ENCODE results near the gene KCNAB2.
"Not testable (repeated sequence)": the region's sequence is repeated elsewhere in the genome, so short reads cannot be mapped to it uniquely, and the experiment has no call there.

The KCNAB2 gene

GRCh38 chr1:6057170-6057845 lies 11.6 kb downstream of the KCNAB2 start:
- POLR2A ChIA-PET = no interaction called here
- TF ChIP-seq, protein P1, sequence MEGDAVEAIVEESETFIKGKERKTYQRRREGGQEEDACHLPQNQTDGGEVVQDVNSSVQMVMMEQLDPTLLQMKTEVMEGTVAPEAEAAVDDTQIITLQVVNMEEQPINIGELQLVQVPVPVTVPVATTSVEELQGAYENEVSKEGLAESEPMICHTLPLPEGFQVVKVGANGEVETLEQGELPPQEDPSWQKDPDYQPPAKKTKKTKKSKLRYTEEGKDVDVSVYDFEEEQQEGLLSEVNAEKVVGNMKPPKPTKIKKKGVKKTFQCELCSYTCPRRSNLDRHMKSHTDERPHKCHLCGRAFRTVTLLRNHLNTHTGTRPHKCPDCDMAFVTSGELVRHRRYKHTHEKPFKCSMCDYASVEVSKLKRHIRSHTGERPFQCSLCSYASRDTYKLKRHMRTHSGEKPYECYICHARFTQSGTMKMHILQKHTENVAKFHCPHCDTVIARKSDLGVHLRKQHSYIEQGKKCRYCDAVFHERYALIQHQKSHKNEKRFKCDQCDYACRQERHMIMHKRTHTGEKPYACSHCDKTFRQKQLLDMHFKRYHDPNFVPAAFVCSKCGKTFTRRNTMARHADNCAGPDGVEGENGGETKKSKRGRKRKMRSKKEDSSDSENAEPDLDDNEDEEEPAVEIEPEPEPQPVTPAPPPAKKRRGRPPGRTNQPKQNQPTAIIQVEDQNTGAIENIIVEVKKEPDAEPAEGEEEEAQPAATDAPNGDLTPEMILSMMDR (IDR thresholded peaks at IDR 0.05; ENCODE audit: control extremely low read depth, extremely low read depth, low read depth, missing control alignments) = no peak
- no peak for DNase-seq (ENCODE audit: extremely low spot score)
- CTCF ChIA-PET = interaction anchor here (1.5 to 2.1 kb wide), 2 partner anchors 9 to 13 kb away, joined by 4 to 6 read pairs; no protein-coding TSS in a partner anchor

GRCh38 chr1:6059866-6060265 lies 14.2 kb downstream of the KCNAB2 start:
- ChIA-PET POLR2A (no interaction called here), CTCF (no interaction called here)
- no peak for DNase-seq (ENCODE audit: extremely low spot score)
- TF ChIP-seq, protein P1 (IDR thresholded peaks at IDR 0.05; ENCODE audit: control extremely low read depth, extremely low read depth, low read depth, missing control alignments) = no peak

- CTCF ChIA-PET = interaction anchor here (1.1 kb wide), 1 partner anchor 21 kb away, joined by 3 read pairs; no protein-coding TSS in a partner anchor
- POLR2A ChIA-PET = interaction anchor here (0.5 kb wide), 1 partner anchor 331 kb away, joined by 3 read pairs; the partner anchor contains the start of gene ACOT7
- DNase-seq (ENCODE audit: extremely low spot score) = no peak
- TF ChIP-seq, protein P1 (IDR thresholded peaks at IDR 0.05; ENCODE audit: control extremely low read depth, extremely low read depth, low read depth, missing control alignments) = no peak
Measured at GRCh38 chr1:6062670-6063069, 17.0 kb downstream of the KCNAB2 start.

DNA sequence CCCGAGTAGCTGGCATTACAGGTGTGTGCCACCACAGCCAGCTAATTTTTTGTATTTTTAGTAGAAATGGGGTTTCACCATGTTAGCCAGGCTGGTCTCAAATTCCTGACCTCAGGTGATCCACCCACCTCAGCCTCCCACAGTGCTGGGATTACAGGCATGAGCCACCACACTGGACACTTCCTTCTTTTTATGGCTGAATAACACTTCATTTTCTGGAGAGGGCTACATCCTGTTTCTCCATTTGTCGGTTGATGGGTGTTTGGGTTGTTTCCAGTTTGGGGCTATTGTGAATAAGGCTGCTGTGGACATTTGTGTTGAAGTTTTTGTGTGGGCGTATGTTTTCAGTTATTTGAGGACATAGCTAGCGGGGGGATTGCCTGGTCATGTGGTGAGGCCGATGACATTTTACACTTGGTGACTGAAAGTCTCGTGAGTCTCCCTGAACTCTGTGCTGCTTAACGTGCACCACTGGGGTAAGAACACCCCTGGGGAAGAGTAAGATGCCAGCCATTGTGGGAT lies 17.9 kb downstream of the KCNAB2 start:
- POLR2A ChIA-PET; CTCF ChIA-PET; DNase-seq (ENCODE audit: extremely low spot score): not testable (repeated sequence)

DNA sequence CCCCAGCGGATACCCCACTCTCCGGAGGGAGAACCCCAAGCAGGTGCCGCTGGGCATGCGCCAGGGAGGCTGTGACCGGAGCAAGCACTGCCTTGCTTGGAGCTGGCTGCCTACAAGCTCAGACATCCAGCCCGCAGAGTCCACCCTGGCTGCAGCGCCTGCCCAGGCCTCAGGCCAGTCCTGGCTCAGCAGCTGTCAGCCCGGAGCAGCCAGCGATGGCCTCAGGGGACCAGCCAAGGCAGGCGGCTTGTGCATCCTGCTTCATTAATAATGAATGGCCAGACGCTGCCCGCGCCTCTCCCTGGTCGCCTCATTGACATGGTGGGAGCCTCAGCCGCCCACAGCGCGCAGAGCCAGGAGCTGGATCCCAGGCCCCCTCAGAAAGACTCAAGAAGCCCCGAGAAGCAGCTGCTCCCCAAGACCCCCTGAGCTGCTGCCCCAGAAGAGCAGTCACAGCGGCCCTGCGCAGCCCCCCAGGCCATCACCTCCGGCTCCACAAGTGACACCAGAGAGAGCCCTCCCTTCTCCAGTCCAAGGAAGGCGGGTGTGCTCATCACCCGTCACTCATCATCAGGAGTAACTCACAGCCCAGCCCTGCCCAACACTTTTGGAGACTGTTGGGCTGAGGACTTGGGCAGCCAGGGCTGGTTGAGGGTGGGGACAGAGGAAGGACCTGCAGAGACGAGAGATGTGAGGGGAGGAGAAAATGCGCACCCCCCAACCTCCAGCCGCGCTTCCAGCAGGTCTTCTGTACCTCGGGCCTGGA lies 19.6 kb downstream of the KCNAB2 start:
- no peak for DNase-seq (ENCODE audit: extremely low spot score)
- ChIA-PET CTCF (no interaction called here), POLR2A (no interaction called here)
- TF ChIP-seq, protein P1 (IDR thresholded peaks at IDR 0.05; ENCODE audit: control extremely low read depth, extremely low read depth, low read depth, missing control alignments) = no peak

DNA sequence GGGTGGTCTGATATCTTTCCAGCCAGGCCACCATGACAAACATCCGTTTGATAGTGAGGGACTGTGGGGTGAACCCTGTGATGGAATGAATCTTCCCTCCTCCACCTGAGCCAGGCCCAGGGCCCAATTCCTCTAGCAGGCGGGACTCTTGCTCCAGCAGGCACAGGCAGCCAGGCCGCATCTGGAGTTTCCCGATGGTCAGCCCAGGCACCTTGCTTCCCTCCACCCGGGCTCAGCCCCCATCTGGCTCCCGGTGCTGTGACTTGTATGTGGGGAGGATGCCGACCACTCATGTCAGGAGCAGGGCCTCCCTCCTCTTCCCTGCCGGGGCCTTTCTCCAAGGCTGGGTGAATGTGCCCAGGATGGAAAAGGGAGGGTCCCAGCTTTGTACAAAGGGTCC lies 21.0 kb downstream of the KCNAB2 start:
- DNase-seq (ENCODE audit: extremely low spot score) = no peak
- CTCF ChIA-PET = no interaction called here
- TF ChIP-seq, protein P1 (IDR thresholded peaks at IDR 0.05; ENCODE audit: control extremely low read depth, extremely low read depth, low read depth, missing control alignments) = no peak
- POLR2A ChIA-PET = no interaction called here

DNA sequence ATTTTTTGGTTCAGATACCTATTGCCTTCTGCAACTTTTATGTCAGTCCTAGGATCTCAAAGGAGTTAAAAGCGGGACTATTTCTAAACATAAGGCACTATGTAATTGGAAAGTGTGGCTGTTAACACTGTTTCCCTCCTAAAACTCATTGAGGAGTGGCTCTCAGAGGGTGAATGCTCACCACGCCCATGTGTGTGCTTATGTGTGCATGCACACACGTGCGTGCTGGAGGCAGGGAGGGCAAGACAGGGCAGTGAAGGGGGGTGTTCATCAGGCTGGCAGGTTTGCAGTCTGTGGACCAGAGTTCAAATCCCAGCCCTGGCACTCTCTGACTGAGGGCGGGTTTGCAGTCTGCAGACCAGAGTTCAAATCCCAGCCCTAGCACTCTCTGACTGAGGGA lies 22.4 kb downstream of the KCNAB2 start:
- DNase-seq (ENCODE audit: extremely low spot score) = no peak
- POLR2A ChIA-PET = no interaction called here
- TF ChIP-seq, protein P1 (IDR thresholded peaks at IDR 0.05; ENCODE audit: control extremely low read depth, extremely low read depth, low read depth, missing control alignments) = no peak
- CTCF ChIA-PET = no interaction called here
